ENCODE results near the gene RNF223. TPM values are rescaled to one million over a fixed set of nuclear protein-coding genes. Genes with fewer than 3 reads are reported as not detected.
A peak's percentile ranks its signal among the peaks of the same experiment; 100 is the strongest.

The RNF223 gene
- polyA plus RNA-seq, 1 experiment = not detected

GRCh38 chr1:1063261-1063944 is 10.7 kb downstream of the RNF223 start:
- no peak for DNase-seq (ENCODE audit: low read depth, low spot score)
- TF ChIP-seq CTCF (IDR thresholded peaks at IDR 0.05; ENCODE audit: low read depth, low read length) = no peak; the same call in 1 of the 2 replicates
- ChIA-PET CTCF (interaction anchor here (0.6 to 1.8 kb wide), 10 partner anchors 11 to 81 kb away, joined by 3 to 15 read pairs (median 3); partner anchors contain the start of genes PERM1 and RNF223), POLR2A (no interaction called here)
- H3K27me3 ChIP-seq (ENCODE audit: control insufficient read depth, insufficient read depth, low read length) = peaks cover 3% of the 10 kb centered on the region
- H3K4me3 ChIP-seq (ENCODE audit: low read depth, low read length) = no peak overlapping the region
- peak overlapping the region; percentile 39 for H3K27ac ChIP-seq (ENCODE audit: low read depth, low read length)
- H3K9me3 ChIP-seq (ENCODE audit: control insufficient read depth, insufficient read depth, low read length) = peaks cover 3% of the 10 kb centered on the region; the same call in 1 of the 2 replicates

GRCh38 chr1:1062348-1063163 is 11.6 kb downstream of the RNF223 start:
- TF ChIP-seq CTCF (IDR thresholded peaks at IDR 0.05; ENCODE audit: low read depth, low read length) = no peak
- Histone ChIP-seq H3K9me3 (ENCODE audit: control insufficient read depth, insufficient read depth, low read length) (peaks cover under 1% of the 10 kb centered on the region; the same call in 1 of the 2 replicates), H3K27ac (ENCODE audit: low read depth, low read length) (no peak overlapping the region), H3K27me3 (ENCODE audit: control insufficient read depth, insufficient read depth, low read length) (peaks cover 3% of the 10 kb centered on the region), H3K4me3 (ENCODE audit: low read depth, low read length) (no peak overlapping the region)
- no peak for DNase-seq (ENCODE audit: low read depth, low spot score)
- POLR2A ChIA-PET = no interaction called here
- CTCF ChIA-PET = interaction anchor here (1.0 to 1.5 kb wide), 5 partner anchors 23 to 79 kb away, joined by 3 read pairs; no protein-coding TSS in a partner anchor

GRCh38 chr1:1061682-1062345 is 12.3 kb downstream of the RNF223 start:
- no peak overlapping the region for H3K27ac ChIP-seq (ENCODE audit: low read depth, low read length)
- peaks cover 3% of the 10 kb centered on the region for H3K27me3 ChIP-seq (ENCODE audit: control insufficient read depth, insufficient read depth, low read length)
- H3K9me3 ChIP-seq (ENCODE audit: control insufficient read depth, insufficient read depth, low read length) = no peaks in the 10 kb centered on the region; the same call in 1 of the 2 replicates
- no peak overlapping the region for H3K4me3 ChIP-seq (ENCODE audit: low read depth, low read length)
- ChIA-PET CTCF (interaction anchor here (1.0 to 1.2 kb wide), 2 partner anchors 77 to 79 kb away, joined by 3 read pairs; no protein-coding TSS in a partner anchor), POLR2A (no interaction called here)
- TF ChIP-seq CTCF (IDR thresholded peaks at IDR 0.05; ENCODE audit: low read depth, low read length) = no peak
- DNase-seq (ENCODE audit: low read depth, low spot score) = no peak

- no peak for TF ChIP-seq CTCF (IDR thresholded peaks at IDR 0.05; ENCODE audit: low read depth, low read length)
- DNase-seq (ENCODE audit: low read depth, low spot score) = no peak
- peaks cover 3% of the 10 kb centered on the region for H3K27me3 ChIP-seq (ENCODE audit: control insufficient read depth, insufficient read depth, low read length)
- no peak overlapping the region for H3K27ac ChIP-seq (ENCODE audit: low read depth, low read length)
- POLR2A ChIA-PET = no interaction called here
- CTCF ChIA-PET = no interaction called here
- H3K9me3 ChIP-seq (ENCODE audit: control insufficient read depth, insufficient read depth, low read length) = no peaks in the 10 kb centered on the region; the same call in 1 of the 2 replicates
- no peak overlapping the region for H3K4me3 ChIP-seq (ENCODE audit: low read depth, low read length)
Measured at GRCh38 chr1:1060281-1061000, 13.7 kb downstream of the RNF223 start.
